ENCODE results near the gene PGR. TPM values are rescaled to one million over a fixed set of nuclear protein-coding genes. Genes with fewer than 3 reads are reported as not detected.

The PGR gene
- total RNA-seq (2014; rRNA removed; shearing (Covaris generic)) = not detected in 2 replicates

- DNase-seq (ENCODE audit: low spot score) = no peak
These were observed at the start of gene PGR for GRCh38 chr11:101129203-101129943. PGR (minus strand) TSS chr11:101129813; CDS start chr11:101129070, 743 bp downstream.

DNA sequence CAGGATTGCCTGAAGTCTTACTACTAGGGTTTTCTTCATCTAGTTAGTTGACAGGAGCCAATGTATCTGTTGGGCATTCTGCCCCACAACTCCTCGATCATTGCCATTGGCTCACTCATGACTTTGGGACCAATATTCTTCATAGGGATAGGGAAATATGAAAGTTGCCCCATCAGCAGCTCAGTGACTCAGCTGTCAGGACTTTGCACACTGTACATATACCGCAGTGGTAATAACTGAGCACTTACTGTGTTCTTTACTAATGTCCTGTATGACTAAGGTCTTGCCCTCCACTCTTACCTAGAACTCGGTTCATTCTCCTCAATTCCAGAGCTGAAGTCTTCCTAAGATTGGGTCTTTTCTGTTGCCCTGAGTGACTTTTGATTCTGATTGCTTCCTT is 46.8 kb upstream of the PGR start:
- no peak for DNase-seq (ENCODE audit: low spot score)

GRCh38 chr11:101169944-101170343 is 40.3 kb upstream of the PGR start:
- DNase-seq (ENCODE audit: low spot score) = no peak

- no peak for DNase-seq (ENCODE audit: low spot score)
These were observed 36.4 kb upstream of the PGR start for GRCh38 chr11:101166038-101166437.

DNA sequence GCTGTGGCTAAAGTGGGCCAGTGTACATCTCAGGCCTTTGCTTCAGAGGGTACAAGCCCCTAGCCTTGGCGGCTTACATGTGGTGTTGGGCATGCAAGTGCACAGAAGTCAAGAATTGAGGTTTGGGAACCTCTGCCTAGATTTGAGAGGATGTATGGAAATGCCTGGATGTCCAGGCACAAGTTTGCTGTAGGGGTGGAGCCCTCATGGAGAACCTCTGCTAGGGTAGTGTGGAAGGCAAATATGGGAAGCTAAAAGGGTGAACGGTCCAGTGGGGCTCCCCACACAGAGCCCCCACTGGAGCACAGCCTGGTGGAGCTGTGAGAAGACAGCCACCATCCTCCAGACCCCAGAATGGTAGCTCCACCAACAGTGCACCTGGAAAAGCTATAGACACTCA is 28.5 kb upstream of the PGR start:
- DNase-seq (ENCODE audit: low spot score) = no peak

DNA sequence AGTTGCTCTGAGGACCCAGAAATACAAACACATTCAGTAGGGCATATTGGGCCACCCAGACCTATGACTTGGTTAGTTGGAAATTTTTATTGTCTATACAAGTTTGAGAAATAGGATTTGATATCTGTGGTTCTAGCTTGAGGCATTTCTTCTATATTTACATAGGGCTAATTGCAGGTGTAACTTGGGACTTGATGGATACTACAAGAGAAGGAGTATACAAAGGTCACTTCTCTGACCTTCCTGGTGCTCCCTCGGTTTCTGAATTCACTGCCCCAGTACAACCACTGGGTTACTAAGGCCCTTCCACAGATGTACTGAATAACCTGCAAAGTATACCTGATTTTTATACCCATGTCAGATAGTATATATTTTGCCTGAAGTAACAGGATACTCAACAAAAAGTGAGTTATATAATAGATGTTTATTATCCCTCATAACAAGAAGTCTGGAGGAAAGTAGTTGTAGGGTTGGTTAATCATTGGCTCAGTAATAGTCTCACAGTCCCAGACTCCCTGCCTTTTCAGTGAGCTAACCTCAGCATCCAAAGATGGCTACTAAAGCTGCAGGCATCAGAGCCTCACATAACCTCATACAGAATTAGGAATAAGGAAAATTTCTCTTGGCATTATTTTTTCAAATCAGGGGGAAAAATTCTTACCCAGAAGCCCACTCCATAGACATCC is 8.8 kb upstream of the PGR start:
- DNase-seq (ENCODE audit: low spot score) = no peak

- DNase-seq (ENCODE audit: low spot score) = no peak
These were observed 3.6 kb upstream of the PGR start for GRCh38 chr11:101133190-101133589.

GRCh38 chr11:101128571-101129202 is 926 bp downstream of the PGR start:
- DNase-seq (ENCODE audit: low spot score) = no peak

DNA sequence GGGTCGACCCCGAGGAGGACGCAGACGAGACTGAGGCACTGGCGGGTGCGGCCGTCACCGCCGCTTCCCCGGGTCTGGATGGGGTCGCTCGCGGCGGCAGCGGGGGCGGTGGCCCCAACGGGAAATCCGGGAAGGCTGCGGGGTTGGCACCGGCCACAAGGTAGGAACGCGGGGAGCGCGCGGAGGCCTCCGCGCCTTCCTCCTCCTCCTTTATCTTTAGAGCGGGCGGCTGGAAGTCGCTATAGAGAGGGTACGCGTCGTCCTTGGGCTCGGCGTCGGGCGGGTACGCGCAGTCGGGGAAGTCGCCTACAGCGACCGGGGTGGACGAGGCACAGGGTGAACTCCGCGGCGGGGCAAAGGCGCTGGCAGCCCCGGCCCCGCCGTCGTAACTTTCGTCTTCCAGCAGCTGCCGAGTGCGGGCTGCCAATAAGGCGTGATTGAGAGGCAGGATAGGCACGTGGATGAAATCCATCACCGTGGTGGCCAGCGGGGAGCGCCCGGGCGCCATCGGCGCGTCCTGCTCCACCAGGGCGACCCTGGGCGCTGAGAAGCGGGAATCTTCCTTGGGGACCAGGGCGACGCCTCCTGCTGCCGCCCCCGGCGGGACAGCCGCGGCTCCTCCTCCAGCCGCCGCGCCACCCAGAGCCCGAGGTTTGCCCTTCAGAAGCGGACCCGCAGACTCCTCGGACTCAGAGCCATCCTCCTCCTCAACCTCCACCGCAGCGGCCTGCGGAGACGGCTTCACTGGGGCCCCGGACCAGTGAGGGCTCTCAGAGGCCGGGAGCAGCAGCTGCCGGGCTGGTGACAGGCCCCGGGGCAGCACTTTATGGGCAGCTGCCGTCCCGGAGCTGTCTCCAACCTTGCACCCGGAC is 1.7 kb downstream of the PGR start:
- DNase-seq (ENCODE audit: low spot score) = no peak

GRCh38 chr11:101127197-101127698 is 2.4 kb downstream of the PGR start:
- DNase-seq (ENCODE audit: low spot score) = no peak

GRCh38 chr11:101126551-101127196 is 2.9 kb downstream of the PGR start:
- no peak for DNase-seq (ENCODE audit: low spot score)

DNA sequence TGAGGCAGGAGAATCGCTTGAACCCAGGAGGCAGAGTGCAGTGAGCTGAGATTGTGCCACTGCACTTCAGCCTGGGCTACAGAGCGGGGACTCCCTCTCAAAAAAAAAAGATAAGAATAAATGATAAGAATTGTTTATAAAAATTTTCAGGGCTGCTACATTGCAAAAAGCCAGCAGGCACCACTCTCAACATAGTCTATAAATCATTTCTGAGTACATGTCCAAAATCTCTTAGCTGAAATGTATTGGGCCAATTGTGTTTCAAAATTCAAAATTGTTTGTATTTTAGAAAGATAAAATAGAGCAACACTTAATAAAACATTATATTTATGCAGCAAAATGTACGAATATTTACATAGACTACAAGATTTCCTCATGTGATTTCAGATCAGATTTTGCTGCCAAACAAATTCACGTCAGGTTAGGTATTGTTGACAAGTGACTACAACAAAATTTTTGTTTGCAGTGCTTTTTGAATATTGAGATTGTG is 13.9 kb downstream of the PGR start:
- DNase-seq (ENCODE audit: low spot score) = no peak

GRCh38 chr11:101113540-101113939 is 16.1 kb downstream of the PGR start:
- DNase-seq (ENCODE audit: low spot score) = no peak

DNA sequence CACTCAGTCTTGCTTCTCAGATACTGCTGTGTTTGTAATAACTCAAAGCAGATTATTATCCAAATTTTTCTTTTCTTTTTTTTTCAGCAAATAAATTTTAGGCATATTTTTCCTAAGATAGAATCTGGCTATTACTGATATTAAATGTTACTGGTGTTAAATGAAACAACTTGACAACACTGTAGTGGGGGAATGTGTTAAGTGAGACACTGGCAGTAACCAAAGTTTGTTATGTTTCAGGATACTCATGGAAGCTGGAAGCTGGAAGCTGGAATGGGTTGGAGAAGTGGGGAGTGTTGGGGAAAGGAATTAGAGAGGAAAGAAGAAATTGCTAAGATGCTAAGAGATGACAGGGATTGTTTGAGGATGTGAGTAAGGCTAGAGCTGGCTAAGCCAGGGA is 24.9 kb downstream of the PGR start:
- DNase-seq (ENCODE audit: low spot score) = no peak

- no peak for DNase-seq (ENCODE audit: low spot score)
These were observed 26.2 kb downstream of the PGR start for GRCh38 chr11:101103433-101103832.

GRCh38 chr11:101100601-101101000 is 29.0 kb downstream of the PGR start:
- DNase-seq (ENCODE audit: low spot score) = no peak

DNA sequence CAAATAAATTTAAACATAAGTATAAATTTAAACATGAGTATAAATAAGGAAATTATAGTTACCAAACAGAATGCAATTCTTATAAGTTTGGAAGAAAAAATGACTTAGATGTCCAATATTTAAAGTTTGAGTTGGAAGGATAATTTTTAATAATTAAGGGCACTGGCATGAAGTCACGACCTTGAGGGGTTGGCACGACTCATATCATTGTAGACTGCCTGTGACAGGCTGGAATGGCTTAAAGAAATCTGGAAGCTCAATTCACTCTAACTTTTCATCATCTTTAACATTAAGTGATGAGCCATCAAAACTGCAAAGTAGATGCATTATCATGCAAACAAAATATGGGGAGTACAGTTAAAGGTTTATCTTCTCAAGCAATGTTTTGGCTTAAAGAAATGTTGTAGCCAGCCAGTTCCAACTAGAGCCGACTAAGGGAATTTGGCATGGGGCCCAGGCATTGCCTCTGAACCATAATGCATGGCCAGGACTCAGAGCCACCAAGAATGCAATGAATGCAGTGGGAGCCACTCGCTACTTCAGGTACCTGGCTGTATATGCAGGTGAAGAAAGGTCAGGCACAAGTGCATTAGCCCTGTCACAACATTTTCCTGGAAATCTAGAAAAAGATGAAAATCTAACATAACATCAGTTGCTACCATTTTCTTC is 33.4 kb downstream of the PGR start:
- peak; percentile 6 for DNase-seq (ENCODE audit: low spot score)

GRCh38 chr11:101091781-101092180 is 37.8 kb downstream of the PGR start:
- DNase-seq (ENCODE audit: low spot score) = peak; percentile 25

GRCh38 chr11:101090679-101091270 is 38.8 kb downstream of the PGR start:
- DNase-seq (ENCODE audit: low spot score) = no peak

- no peak for DNase-seq (ENCODE audit: low spot score)
These were observed 46.3 kb downstream of the PGR start for GRCh38 chr11:101083335-101083734.
